SK-N-SH (cell line): ENCODE data around the gene CYLD. TPM values are rescaled to one million over a fixed set of nuclear protein-coding genes. Genes with fewer than 3 reads are reported as not detected.
A peak's percentile ranks its signal among the peaks of the same experiment; 100 is the strongest.

Experiments used
- CTCF ChIA-PET: fragments of 300-600, 350-600 bp; formaldehyde crosslinking; extraction: SDS; loops from one replicate; lab custom pipeline; 2021; lab: Yijun Ruan, JAX
- POLR2A ChIA-PET: fragments of 350-600 bp; sonication (Branson Sonifier 250); formaldehyde crosslinking; extraction: SDS; loops from one replicate; lab custom pipeline; 2020; ENCODE audit warnings: antibody characterized with exemption, inconsistent platforms; lab: Yijun Ruan, JAX
- DNase-seq: peaks from one replicate; pipeline ENCODE4 v3.0.0; 2012
- H2AFZ ChIP-seq: fragments of 200-600 bp; sonication (generic); 2 replicates; pipeline ENCODE4 v1.8.1; 2016; ENCODE audit warnings: antibody characterized with exemption, mild to moderate bottlenecking, low read depth
- H3F3A ChIP-seq: fragments of 200-600 bp; sonication (generic); replicated peaks from 2 replicates; pipeline ENCODE3; 2016; ENCODE audit warnings: antibody characterized with exemption, mild to moderate bottlenecking; ENCODE audit not compliant: insufficient read depth
- H3K27ac ChIP-seq, 2 experiments: fragments of 200-500 bp in 1 of 2; fragments of 200-600 bp in 1 of 2; sonication (Bioruptor generic) in 1 of 2; sonication (generic), shearing (Covaris generic) in 1 of 2; 2 replicates each; pipeline versions ENCODE4 v1.5.1 to v1.6.1; 2014 to 2016; ENCODE audit warnings: low read depth in 2 of 2, inconsistent platforms in 1 of 2, low read length in 1 of 2, mild to moderate bottlenecking in 1 of 2, mixed read lengths in 1 of 2
- H3K27me3 ChIP-seq: fragments of 200-600 bp; sonication (generic), shearing (Covaris generic); 2 replicates; pipeline ENCODE4 v1.6.1; 2016; ENCODE audit warnings: mixed run types; ENCODE audit not compliant: insufficient read depth
- H3K36me3 ChIP-seq, 2 experiments: fragments of 200-500 bp in 1 of 2; fragments of 200-600 bp in 1 of 2; sonication (Bioruptor generic) in 1 of 2; sonication (generic) in 1 of 2; replicated peaks in 1 of 2; 2 replicates each; pipeline versions ENCODE3 to v1.5.1; 2014 to 2016; ENCODE audit warnings: low read length in 1 of 2, mild to moderate bottlenecking in 1 of 2; ENCODE audit not compliant: insufficient read depth in 2 of 2, control insufficient read depth in 1 of 2
- H3K4me1 ChIP-seq, 2 experiments: fragments of 200-500 bp in 1 of 2; fragments of 200-600 bp in 1 of 2; sonication (Bioruptor generic) in 1 of 2; sonication (generic), shearing (Covaris generic) in 1 of 2; 2 replicates each; pipeline versions ENCODE4 v1.5.1 to v1.6.1; 2014 to 2016; ENCODE audit warnings: low read depth in 1 of 2, low read length in 1 of 2, mixed run types in 1 of 2; ENCODE audit not compliant: insufficient read depth in 2 of 2, control insufficient read depth in 1 of 2
- H3K4me2 ChIP-seq: fragments of 200-600 bp; sonication (generic), shearing (Covaris generic); 2 replicates; pipeline ENCODE4 v1.6.1; 2017; ENCODE audit warnings: mixed run types
- H3K4me3 ChIP-seq, 2 experiments: fragments of 200-500 bp in 1 of 2; fragments of 200-600 bp in 1 of 2; sonication (Bioruptor generic) in 1 of 2; sonication (generic), shearing (Covaris generic) in 1 of 2; 2 replicates each; pipeline versions ENCODE4 v1.5.1 to v1.8.1; 2014 to 2016; ENCODE audit warnings: low read depth in 2 of 2, inconsistent platforms in 1 of 2, low read length in 1 of 2, mild to moderate bottlenecking in 1 of 2, mixed read lengths in 1 of 2, moderate library complexity in 1 of 2
- H3K79me2 ChIP-seq: fragments of 200-600 bp; sonication (generic); 2 replicates; pipeline ENCODE4 v1.8.1; 2017; ENCODE audit warnings: mild to moderate bottlenecking; ENCODE audit not compliant: insufficient read depth
- H3K9ac ChIP-seq: fragments of 200-600 bp; sonication (generic); 2 replicates; pipeline ENCODE4 v1.6.1; 2017; ENCODE audit warnings: mixed run types
- H3K9me2 ChIP-seq: fragments of 200-600 bp; sonication (generic); 2 replicates; pipeline ENCODE4 v1.6.1; 2017; ENCODE audit warnings: mixed run types
- H3K9me3 ChIP-seq: fragments of 200-600 bp; sonication (generic); 2 replicates; pipeline ENCODE4 v1.6.1; 2017; ENCODE audit warnings: mixed run types, mild to moderate bottlenecking, moderate library complexity
- H4K20me1 ChIP-seq: fragments of 200-600 bp; sonication (generic); 2 replicates; pipeline ENCODE4 v1.6.1; 2017; ENCODE audit warnings: mild to moderate bottlenecking, mixed run types; ENCODE audit not compliant: insufficient read depth
- CHD2 ChIP-seq: fragments of 150-350 bp; IDR thresholded peaks from 2 replicates; pipeline ENCODE4 v1.6.1; 2018; ENCODE audit warnings: low read length; ENCODE audit not compliant: partially characterized antibody
- EZH2phosphoT487 ChIP-seq: fragments of 200-600 bp; sonication (generic); IDR thresholded peaks from 2 replicates; pipeline ENCODE4 v1.6.1; 2017; ENCODE audit warnings: low read depth, mixed run types, mild to moderate bottlenecking, antibody characterized with exemption, moderate library complexity, borderline replicate concordance
- FOXJ3 ChIP-seq: sonication (generic); formaldehyde crosslinking; IDR thresholded peaks from 2 replicates; pipeline ENCODE4 v1.5.1; 2020; ENCODE audit warnings: mild to moderate bottlenecking, missing genetic modification reagents
- FOXM1 ChIP-seq: IDR thresholded peaks from 2 replicates; pipeline ENCODE4 v1.4.0; 2012; ENCODE audit warnings: low read depth, mild to moderate bottlenecking
- JUND ChIP-seq: IDR thresholded peaks from 2 replicates; pipeline ENCODE4 v1.4.0; 2012
- MEF2A ChIP-seq: IDR thresholded peaks from 2 replicates; pipeline ENCODE4 v1.4.0; 2012; ENCODE audit warnings: low read depth, borderline replicate concordance
- NRF1 ChIP-seq: IDR thresholded peaks from 2 replicates; pipeline ENCODE4 v1.6.1; 2012; ENCODE audit warnings: low read depth, mild to moderate bottlenecking, low read length
- PBX3 ChIP-seq: IDR thresholded peaks from 2 replicates; pipeline ENCODE4; 2012
- RCOR1 ChIP-seq: fragments of 150-350 bp; IDR thresholded peaks from 2 replicates; pipeline ENCODE4 v1.6.1; 2017; ENCODE audit warnings: antibody characterized with exemption, low read length
- SIN3A ChIP-seq: IDR thresholded peaks from 2 replicates; pipeline ENCODE4 v1.6.1; 2012; ENCODE audit warnings: low read depth, mild to moderate bottlenecking, low read length, moderate library complexity, borderline replicate concordance
- TAF1 ChIP-seq: IDR thresholded peaks from 2 replicates; pipeline ENCODE4 v1.6.1; 2012; ENCODE audit warnings: low read depth, mild to moderate bottlenecking, low read length, moderate library complexity, borderline replicate concordance
- TCF12 ChIP-seq: IDR thresholded peaks from 2 replicates; pipeline ENCODE4 v1.4.0; 2012
- USF1 ChIP-seq: IDR thresholded peaks from 2 replicates; pipeline ENCODE4 v1.4.0; 2012; ENCODE audit warnings: low read depth, borderline replicate concordance
- WGBS: methylation state at CpG from one replicate; pipeline ENCODE4 v1.1.6; 2017; ENCODE audit warnings: low lambda C conversion rate; 5-methylcytosine and 5-hydroxymethylcytosine counted together
- polyA plus RNA-seq, 3 experiments: library from polyadenylated mRNA; depleted of rRNA; stranded (reverse); fragments of >200 nt; gene quantifications; 2 replicates each; pipeline ENCODE4 v1.2.3, GENCODE V29; 2012
- TF ChIP-seq, protein P1 (sequence below): IDR thresholded peaks from 2 replicates; pipeline ENCODE4 v1.4.0; 2012; ENCODE audit warnings: low read depth
- TF ChIP-seq, protein P2 (sequence below): fragments of 150-350 bp; IDR thresholded peaks from 2 replicates; pipeline ENCODE4 v1.6.1; 2017; ENCODE audit warnings: antibody characterized with exemption, low read length, low read depth, borderline replicate concordance

CYLD gene
- polyA plus RNA-seq, 1 of the 3 experiments (the other 2 are of a cell fraction), result 6.5 TPM

GRCh38 chr16:50696126-50696525 is 45.8 kb upstream of the CYLD start:
- TF ChIP-seq NRF1, result no peak
- TF ChIP-seq, protein P1, sequence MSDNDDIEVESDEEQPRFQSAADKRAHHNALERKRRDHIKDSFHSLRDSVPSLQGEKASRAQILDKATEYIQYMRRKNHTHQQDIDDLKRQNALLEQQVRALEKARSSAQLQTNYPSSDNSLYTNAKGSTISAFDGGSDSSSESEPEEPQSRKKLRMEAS, result no peak
- TF ChIP-seq JUND, result no peak
- TF ChIP-seq PBX3, result no peak
- H4K20me1 ChIP-seq, result no peaks in the 10 kb centered on the region
- H3K9me2 ChIP-seq, result no peaks in the 10 kb centered on the region
- DNase-seq, result no peak
- H3K36me3 ChIP-seq, result no peaks in the 10 kb centered on the region
- H3K9me3 ChIP-seq, result no peaks in the 10 kb centered on the region
- H3K4me1 ChIP-seq, result peaks cover 0 to 2% of the 10 kb centered on the region in 2 experiments; a peak in 1 of 4 replicates
- 54% methylated on average over 5 of the region's 5 CpGs for WGBS
- H3K27me3 ChIP-seq, result no peaks in the 10 kb centered on the region; the same call in 1 of the 2 replicates
- H3K79me2 ChIP-seq, result no peaks in the 10 kb centered on the region
- no peaks in the 10 kb centered on the region for H3F3A ChIP-seq
- no peak overlapping the region for H3K4me3 ChIP-seq
- no peak overlapping the region for H3K4me2 ChIP-seq
- H3K9ac ChIP-seq, result no peak overlapping the region
- no peak overlapping the region for H2AFZ ChIP-seq
- ChIA-PET CTCF (interaction anchor here (1.1 kb wide), 1 partner anchor 18 kb away, joined by 4 read pairs; no protein-coding TSS in a partner anchor), POLR2A (no interaction called here)
- no peak overlapping the region for H3K27ac ChIP-seq

DNA sequence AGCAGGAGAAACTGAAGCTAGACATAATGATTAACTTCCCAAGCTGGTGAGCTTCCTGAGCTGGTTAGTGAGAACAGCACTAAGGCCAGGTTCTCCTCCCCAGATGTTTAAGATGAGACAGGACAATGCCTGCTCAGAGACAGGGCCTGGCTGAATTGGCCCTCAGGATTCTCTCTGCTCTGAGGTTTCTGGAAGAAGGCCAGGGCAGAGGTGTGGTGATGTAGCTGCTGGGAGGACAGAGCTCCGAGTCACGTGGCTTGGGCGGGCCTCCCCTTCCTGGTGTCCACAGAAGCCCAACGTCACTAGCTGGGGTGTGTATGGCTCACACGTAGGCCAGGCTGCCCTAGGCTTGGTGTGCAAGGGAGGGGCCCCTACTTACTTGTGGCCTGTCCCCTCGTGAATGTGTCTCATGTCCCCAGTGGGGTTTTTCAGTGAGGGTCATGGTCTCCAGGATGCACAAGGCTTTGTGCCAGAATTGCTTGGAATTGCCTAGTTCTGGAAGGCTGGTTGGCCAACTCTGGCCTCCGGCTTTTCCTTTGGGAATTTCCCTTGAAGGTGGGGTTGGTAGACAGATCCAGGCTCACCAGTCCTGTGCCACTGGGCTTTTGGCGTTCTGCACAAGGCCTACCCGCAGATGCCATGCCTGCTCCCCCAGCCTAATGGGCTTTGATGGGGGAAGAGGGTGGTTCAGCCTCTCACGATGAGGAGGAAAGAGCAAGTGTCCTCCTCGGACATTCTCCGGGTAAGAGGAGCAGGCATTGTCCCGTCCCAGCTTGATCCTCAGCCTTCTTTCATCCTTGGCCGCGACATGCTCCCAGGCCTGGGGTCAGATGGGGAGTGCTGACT is 45.1 kb upstream of the CYLD start:
- Histone ChIP-seq H3K4me3 (no peak overlapping the region), H3K9me3 (no peaks in the 10 kb centered on the region), H3K4me2 (no peak overlapping the region), H3K36me3 (no peaks in the 10 kb centered on the region), H2AFZ (no peak overlapping the region), H3K27ac (no peak overlapping the region), H3K79me2 (no peaks in the 10 kb centered on the region)
- CTCF ChIA-PET, result interaction anchor here (1.1 to 1.8 kb wide), 3 partner anchors 15 to 32 kb away, joined by 3 to 9 read pairs (median 4); no protein-coding TSS in a partner anchor
- DNase-seq, result no peak
- 71% methylated on average over 8 of the region's 15 CpGs for WGBS
- TF ChIP-seq USF1 (peak; percentile 45; the same call in 1 of the 2 replicates), SIN3A (no peak), NRF1 (no peak)
- TF ChIP-seq, all 33 proteins: peak for 1
- H4K20me1 ChIP-seq, result no peaks in the 10 kb centered on the region
- no peaks in the 10 kb centered on the region for H3K9me2 ChIP-seq
- H3K27me3 ChIP-seq, result no peaks in the 10 kb centered on the region; the same call in 1 of the 2 replicates
- H3K9ac ChIP-seq, result no peak overlapping the region
- no peaks in the 10 kb centered on the region for H3F3A ChIP-seq
- peaks cover 0 to 2% of the 10 kb centered on the region in 2 experiments; a peak in 1 of 4 replicates for H3K4me1 ChIP-seq
- POLR2A ChIA-PET, result no interaction called here

DNA sequence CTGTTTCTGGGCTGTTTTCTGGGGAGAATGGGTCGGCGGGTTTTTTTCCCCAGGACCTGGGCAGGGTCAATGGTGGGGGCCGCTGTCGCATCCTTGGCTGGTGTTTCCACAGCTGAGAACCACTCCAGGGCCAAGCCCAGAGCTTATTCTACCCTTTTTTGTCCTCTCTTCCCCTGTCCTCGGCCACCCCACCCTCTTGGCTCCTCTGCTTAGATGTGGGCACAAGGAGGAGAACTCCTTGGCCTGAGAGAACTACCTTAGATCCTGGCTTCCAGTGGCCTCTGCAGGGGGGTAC is 44.5 kb upstream of the CYLD start:
- Histone ChIP-seq H3K79me2 (no peaks in the 10 kb centered on the region), H3K27ac (no peak overlapping the region), H3K4me3 (no peak overlapping the region), H2AFZ (no peak overlapping the region), H3F3A (no peaks in the 10 kb centered on the region), H3K9me2 (no peaks in the 10 kb centered on the region), H3K9ac (no peak overlapping the region), H4K20me1 (no peaks in the 10 kb centered on the region), H3K27me3 (no peaks in the 10 kb centered on the region; the same call in 1 of the 2 replicates), H3K36me3 (no peaks in the 10 kb centered on the region), H3K4me1 (peaks cover 0 to 2% of the 10 kb centered on the region in 2 experiments; a peak in 1 of 4 replicates), H3K9me3 (no peaks in the 10 kb centered on the region), H3K4me2 (no peak overlapping the region)
- no peak for DNase-seq
- WGBS, result 83% methylated on average over 5 of the region's 5 CpGs
- ChIA-PET POLR2A (no interaction called here), CTCF (interaction anchor here (1.2 to 1.8 kb wide), 2 partner anchors 14 to 32 kb away, joined by 3 to 9 read pairs; no protein-coding TSS in a partner anchor)
- TF ChIP-seq, protein P1, result no peak
- TF ChIP-seq RCOR1 (no peak), PBX3 (no peak), JUND (no peak), FOXJ3 (CRISPR knock-in tag) (no peak), FOXM1 (no peak), EZH2phosphoT487 (no peak), TAF1 (no peak), TCF12 (no peak), MEF2A (no peak), CHD2 (no peak)
- TF ChIP-seq, protein P2, sequence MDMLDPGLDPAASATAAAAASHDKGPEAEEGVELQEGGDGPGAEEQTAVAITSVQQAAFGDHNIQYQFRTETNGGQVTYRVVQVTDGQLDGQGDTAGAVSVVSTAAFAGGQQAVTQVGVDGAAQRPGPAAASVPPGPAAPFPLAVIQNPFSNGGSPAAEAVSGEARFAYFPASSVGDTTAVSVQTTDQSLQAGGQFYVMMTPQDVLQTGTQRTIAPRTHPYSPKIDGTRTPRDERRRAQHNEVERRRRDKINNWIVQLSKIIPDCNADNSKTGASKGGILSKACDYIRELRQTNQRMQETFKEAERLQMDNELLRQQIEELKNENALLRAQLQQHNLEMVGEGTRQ, result no peak
